Measurements from ENCODE around the gene ITPR2. TPM values are rescaled to one million over a fixed set of nuclear protein-coding genes. Genes with fewer than 3 reads are reported as not detected.

Gene ITPR2
- total and polyA plus RNA-seq, 4 donors: 11.7 to 93.3 (median 35.4) TPM

- H3K27me3 ChIP-seq (ENCODE audit: control insufficient read depth in 4 of 4, insufficient read depth in 4 of 4, low read length in 3 of 4): no peaks in the 10 kb centered on the region
- DNase-seq (ENCODE audit: low spot score): no peak
- no peak overlapping the region for H3K27ac ChIP-seq (ENCODE audit: low read depth in 1 of 2, low read length in 2 of 2)
- 84% methylated on average over 6 of the region's 6 CpGs for WGBS
- no peak overlapping the region for H3K9ac ChIP-seq (ENCODE audit: low read depth in 1 of 2, low read length in 2 of 2)
- no peaks in the 10 kb centered on the region for H3K9me3 ChIP-seq (ENCODE audit: control insufficient read depth in 4 of 4, low read length in 3 of 4)
- H3K4me3 ChIP-seq (ENCODE audit: low read depth in 1 of 3, low read length in 3 of 3): no peak overlapping the region
- no peaks in the 10 kb centered on the region for H3K4me1 ChIP-seq (ENCODE audit: control insufficient read depth in 4 of 4, insufficient read depth in 4 of 4, low read length in 3 of 4)
- H3K36me3 ChIP-seq (ENCODE audit: control insufficient read depth in 4 of 4, insufficient read depth in 3 of 4, low read depth in 1 of 4, low read length in 3 of 4): no peaks in the 10 kb centered on the region
- no peak for TF ChIP-seq EGR1 (IDR thresholded peaks at IDR 0.05; ENCODE audit: low read depth in 2 of 2)
- no peak for TF ChIP-seq RXRA (IDR thresholded peaks at IDR 0.05)
- no peak for TF ChIP-seq REST (IDR thresholded peaks at IDR 0.05)
- TF ChIP-seq HNF4G (IDR thresholded peaks at IDR 0.05): no peak
- no peak for TF ChIP-seq ZBTB33 (IDR thresholded peaks at IDR 0.05)
- no peak for TF ChIP-seq FOXA1 (IDR thresholded peaks at IDR 0.05)
- TF ChIP-seq NR2F2 (IDR thresholded peaks at IDR 0.05): no peak
- TF ChIP-seq JUND (IDR thresholded peaks at IDR 0.05): no peak
- TF ChIP-seq CTCF (IDR thresholded peaks at IDR 0.05; ENCODE audit: low read depth, low read length, missing input control): no peak
- TF ChIP-seq MAX (IDR thresholded peaks at IDR 0.05): no peak
- TF ChIP-seq GABPA (IDR thresholded peaks at IDR 0.05 in 1 of 2, conservative IDR thresholded peaks at IDR 0.05 in 1 of 2): no peak
Observed at GRCh38 chr12:26869908-26870459, 37.0 kb upstream of the ITPR2 start.

GRCh38 chr12:26869104-26869494 is 36.1 kb upstream of the ITPR2 start:
- no peak for DNase-seq (ENCODE audit: low spot score)
- H3K27me3 ChIP-seq (ENCODE audit: control insufficient read depth in 4 of 4, insufficient read depth in 4 of 4, low read length in 3 of 4): no peaks in the 10 kb centered on the region
- no peak for TF ChIP-seq CTCF (IDR thresholded peaks at IDR 0.05; ENCODE audit: low read depth, low read length, missing input control)
- 96% methylated on average over 6 of the region's 6 CpGs for WGBS
- no peak overlapping the region for H3K9ac ChIP-seq (ENCODE audit: low read depth in 1 of 2, low read length in 2 of 2)
- H3K4me1 ChIP-seq (ENCODE audit: control insufficient read depth in 4 of 4, insufficient read depth in 4 of 4, low read length in 3 of 4): no peaks in the 10 kb centered on the region
- no peak overlapping the region for H3K27ac ChIP-seq (ENCODE audit: low read depth in 1 of 2, low read length in 2 of 2)
- H3K4me3 ChIP-seq (ENCODE audit: low read depth in 1 of 3, low read length in 3 of 3): no peak overlapping the region
- no peaks in the 10 kb centered on the region for H3K9me3 ChIP-seq (ENCODE audit: control insufficient read depth in 4 of 4, low read length in 3 of 4)
- H3K36me3 ChIP-seq (ENCODE audit: control insufficient read depth in 4 of 4, insufficient read depth in 3 of 4, low read depth in 1 of 4, low read length in 3 of 4): no peaks in the 10 kb centered on the region
